ENCODE results near the gene SPACA7.

Gene SPACA7

GRCh38 chr13:112447761-112448603, 71.8 kb downstream of the SPACA7 start:
- DNase-seq (ENCODE audit: low read depth in 2 of 2): no peak

GRCh38 chr13:112448621-112449544, 72.7 kb downstream of the SPACA7 start:
- DNase-seq (ENCODE audit: low read depth in 2 of 2): no peak

GRCh38 chr13:112449545-112449930, 73.4 kb downstream of the SPACA7 start:
- no peak for DNase-seq (ENCODE audit: low read depth in 2 of 2)

GRCh38 chr13:112450118-112450903, 74.2 kb downstream of the SPACA7 start:
- no peak for DNase-seq (ENCODE audit: low read depth in 2 of 2)

- no peak for DNase-seq (ENCODE audit: low read depth in 2 of 2)
Observed at GRCh38 chr13:112450904-112451240, 74.7 kb downstream of the SPACA7 start.

GRCh38 chr13:112451512-112452379, 75.6 kb downstream of the SPACA7 start:
- no peak for DNase-seq (ENCODE audit: low read depth in 2 of 2)

- DNase-seq (ENCODE audit: low read depth in 2 of 2): no peak
Observed at GRCh38 chr13:112452380-112453206, 76.4 kb downstream of the SPACA7 start.

- DNase-seq (ENCODE audit: low read depth in 2 of 2): no peak
Observed at GRCh38 chr13:112453207-112453829, 77.2 kb downstream of the SPACA7 start.

GRCh38 chr13:112453874-112454647, 77.9 kb downstream of the SPACA7 start:
- DNase-seq (ENCODE audit: low read depth in 2 of 2): no peak

- DNase-seq (ENCODE audit: low read depth in 2 of 2): no peak
Observed at GRCh38 chr13:112454648-112455334, 78.6 kb downstream of the SPACA7 start.

GRCh38 chr13:112455476-112456059, 79.4 kb downstream of the SPACA7 start:
- no peak for DNase-seq (ENCODE audit: low read depth in 2 of 2)

- DNase-seq (ENCODE audit: low read depth in 2 of 2): no peak
Observed at GRCh38 chr13:112456138-112457056, 80.2 kb downstream of the SPACA7 start.

GRCh38 chr13:112457081-112457480, 80.9 kb downstream of the SPACA7 start:
- no peak for DNase-seq (ENCODE audit: low read depth in 2 of 2)

GRCh38 chr13:112457485-112457884, 81.3 kb downstream of the SPACA7 start:
- DNase-seq (ENCODE audit: low read depth in 2 of 2): no peak

- DNase-seq (ENCODE audit: low read depth in 2 of 2): no peak
Observed at GRCh38 chr13:112462408-112462807, 86.3 kb downstream of the SPACA7 start.

GRCh38 chr13:112464720-112465119, 88.6 kb downstream of the SPACA7 start:
- no peak for DNase-seq (ENCODE audit: low read depth in 2 of 2)

Data from activated CD8-positive, alpha-beta memory T cell treated with anti-CD3 and anti-CD28 coated beads for 4 hours (primary cell).